Fibroblast of lung (primary cell): ENCODE results near the gene CMSS1. TPM values are rescaled to one million over a fixed set of nuclear protein-coding genes. Genes with fewer than 3 reads are reported as not detected.

Experiments used
- DNase-seq, 2 donors: peaks; one replicate each; pipeline versions ENCODE4 v3.0.0 to v3.0.0-alpha.2; 2010; ENCODE audit warnings: low read depth in 2 of 2
- H2AFZ ChIP-seq: 2 replicates; pipeline ENCODE4 v1.5.1; 2012; ENCODE audit warnings: low read length, control low read depth, inconsistent platforms
- H3K27ac ChIP-seq: 2 replicates; pipeline ENCODE4 v1.5.1; 2011; ENCODE audit warnings: low read length, control low read depth; ENCODE audit not compliant: insufficient read depth
- H3K27me3 ChIP-seq: 2 replicates; pipeline ENCODE4 v1.5.1; 2011; ENCODE audit warnings: mild to moderate bottlenecking, low read length; ENCODE audit not compliant: control insufficient read depth, insufficient read depth
- H3K36me3 ChIP-seq: 2 replicates; pipeline ENCODE4 v1.5.1; 2011; ENCODE audit warnings: low read length; ENCODE audit not compliant: control insufficient read depth, insufficient read depth
- H3K4me1 ChIP-seq: 2 replicates; pipeline ENCODE4 v1.5.1; 2011; ENCODE audit warnings: low read length; ENCODE audit not compliant: control insufficient read depth, insufficient read depth; ENCODE audit errors: extremely low read depth
- H3K4me2 ChIP-seq: 2 replicates; pipeline ENCODE4 v1.5.1; 2011; ENCODE audit warnings: low read length, control low read depth; ENCODE audit not compliant: insufficient read depth; ENCODE audit errors: extremely low read depth
- H3K4me3 ChIP-seq, 4 experiments: fragments of 200-600 bp in 1 of 4; sonication (generic) in 1 of 4; replicated peaks in 1 of 4; 2 replicates each; pipeline ENCODE4 v1.5.1; 2011 to 2016; ENCODE audit warnings: low read length in 4 of 4, low read depth in 3 of 4, mild to moderate bottlenecking in 3 of 4, control low read depth in 2 of 4, inconsistent platforms in 1 of 4, mixed read lengths in 1 of 4; ENCODE audit not compliant: insufficient read depth in 1 of 4; ENCODE audit errors: control extremely low read depth in 1 of 4
- H3K79me2 ChIP-seq: 2 replicates; pipeline ENCODE4 v1.5.1; 2012; ENCODE audit warnings: mild to moderate bottlenecking, low read length, inconsistent platforms; ENCODE audit not compliant: control insufficient read depth, insufficient read depth
- H3K9ac ChIP-seq: 2 replicates; pipeline ENCODE4 v1.5.1; 2011; ENCODE audit warnings: mild to moderate bottlenecking, low read length, control low read depth; ENCODE audit not compliant: insufficient read depth
- H3K9me3 ChIP-seq: 2 replicates; pipeline ENCODE4 v1.5.1; 2012; ENCODE audit warnings: low read depth, low read length; ENCODE audit not compliant: control insufficient read depth, insufficient read depth
- H4K20me1 ChIP-seq: 2 replicates; pipeline ENCODE4 v1.5.1; 2011; ENCODE audit warnings: low read length; ENCODE audit not compliant: control insufficient read depth, insufficient read depth; ENCODE audit errors: extremely low read depth
- CTCF ChIP-seq, 2 donors: IDR thresholded peaks in 1 of 2; conservative IDR thresholded peaks in 1 of 2; 1 replicate in 1 of 2; 2 replicates in 1 of 2; pipeline ENCODE4 v1.5.1; 2011 to 2012; ENCODE audit warnings: low read length in 2 of 2, control low read depth in 1 of 2, inconsistent platforms in 1 of 2, low read depth in 1 of 2, mild to moderate bottlenecking in 1 of 2
- EZH2 ChIP-seq: IDR thresholded peaks from 2 replicates; pipeline ENCODE4 v1.5.1; 2012; ENCODE audit warnings: low read length, control low read depth, mild to moderate bottlenecking; ENCODE audit errors: missing control alignments
- polyA plus RNA-seq, 2 donors: library from polyadenylated mRNA; depleted of rRNA in 1 of 2; stranded (reverse) in 1 of 2; unstranded in 1 of 2; fragments of >200 nt; gene quantifications; 2 replicates each; pipeline ENCODE4 v1.2.1, GENCODE V29; 2011 to 2012; ENCODE audit warnings: missing spikeins in 1 of 2
- total RNA-seq: library from RNA; depleted of rRNA; stranded (reverse); fragments of >200 nt; gene quantifications from 2 replicates; pipeline ENCODE4 v1.2.1, GENCODE V29; 2014

The CMSS1 gene
- total and polyA plus RNA-seq, 2 donors (not counting 1 experiment from before 2014, with no cell fraction given), result 6.9 to 13.2 TPM

- Histone ChIP-seq H3K9ac (no peak overlapping the region), H3K4me1 (peaks cover 2% of the 10 kb centered on the region), H3K36me3 (no peaks in the 10 kb centered on the region), H3K27me3 (no peaks in the 10 kb centered on the region), H3K4me3 (no peak overlapping the region), H4K20me1 (no peaks in the 10 kb centered on the region), H3K79me2 (no peaks in the 10 kb centered on the region), H3K9me3 (no peaks in the 10 kb centered on the region), H2AFZ (no peak overlapping the region), H3K4me2 (peak overlapping the region; percentile 33), H3K27ac (no peak overlapping the region)
- DNase-seq, result no peak
- TF ChIP-seq EZH2 (no peak), CTCF (conservative IDR thresholded peaks at IDR 0.05 in 1 of 2, IDR thresholded peaks at IDR 0.05 in 1 of 2; ENCODE audit: low read depth in 1 of 2, low read length in 2 of 2) (peak in 1 of 2 donors; percentile 8)
These were observed 111.4 kb downstream of the CMSS1 start for GRCh38 chr3:99928771-99929744.

- Histone ChIP-seq H3K4me1 (peaks cover 2% of the 10 kb centered on the region), H3K79me2 (no peaks in the 10 kb centered on the region), H3K27ac (no peak overlapping the region), H4K20me1 (no peaks in the 10 kb centered on the region), H3K4me3 (no peak overlapping the region), H3K4me2 (peak overlapping the region; percentile 33), H3K36me3 (no peaks in the 10 kb centered on the region), H2AFZ (no peak overlapping the region), H3K9me3 (no peaks in the 10 kb centered on the region), H3K9ac (no peak overlapping the region), H3K27me3 (no peaks in the 10 kb centered on the region)
- peak; percentile 53 to 91 for DNase-seq
- TF ChIP-seq EZH2 (no peak), CTCF (conservative IDR thresholded peaks at IDR 0.05 in 1 of 2, IDR thresholded peaks at IDR 0.05 in 1 of 2; ENCODE audit: low read depth in 1 of 2, low read length in 2 of 2) (no peak)
These were observed 112.1 kb downstream of the CMSS1 start for GRCh38 chr3:99929745-99930139.

- TF ChIP-seq EZH2 (no peak), CTCF (conservative IDR thresholded peaks at IDR 0.05 in 1 of 2, IDR thresholded peaks at IDR 0.05 in 1 of 2; ENCODE audit: low read depth in 1 of 2, low read length in 2 of 2) (no peak)
- no peak overlapping the region for H3K27ac ChIP-seq
- H3K4me3 ChIP-seq, result no peak overlapping the region
- no peak overlapping the region for H3K9ac ChIP-seq
- no peaks in the 10 kb centered on the region for H3K9me3 ChIP-seq
- H3K36me3 ChIP-seq, result no peaks in the 10 kb centered on the region
- H4K20me1 ChIP-seq, result no peaks in the 10 kb centered on the region
- no peak for DNase-seq
- H2AFZ ChIP-seq, result no peak overlapping the region
- no peak overlapping the region for H3K4me2 ChIP-seq
- no peaks in the 10 kb centered on the region for H3K79me2 ChIP-seq
- H3K4me1 ChIP-seq, result no peaks in the 10 kb centered on the region
- H3K27me3 ChIP-seq, result no peaks in the 10 kb centered on the region
These were observed 113.4 kb downstream of the CMSS1 start for GRCh38 chr3:99931059-99931458.
